Naive B cell (primary cell): Measurements from ENCODE around the gene DYNC1H1. TPM values are rescaled to one million over a fixed set of nuclear protein-coding genes. Genes with fewer than 3 reads are reported as not detected.
"Not testable (repeated sequence)": the region's sequence is repeated elsewhere in the genome, so short reads cannot be mapped to it uniquely, and the experiment has no call there.

ENCODE experiments used
- ATAC-seq, 2 donors: fragments of 150-1000 bp; cut with Tn5 transposase; 2 replicates each; pipeline ENCODE4 v1.10.0; 2021; ENCODE audit warnings: low read depth in 2 of 2, mild to moderate bottlenecking in 2 of 2, moderate library complexity in 2 of 2
- DNase-seq: peaks from one replicate; pipeline ENCODE4 v3.0.0; 2022
- H3K27ac Mint-ChIP-seq, 6 donors: one replicate each; pipeline ENCODE4 v1.8.0; 2020 to 2022; ENCODE audit warnings: mild to moderate bottlenecking in 6 of 6, mixed read lengths in 6 of 6, moderate library complexity in 5 of 6, inconsistent platforms in 2 of 6
- H3K27me3 Mint-ChIP-seq, 3 donors: one replicate each; pipeline ENCODE4 v1.8.0; 2021 to 2022; ENCODE audit warnings: mixed read lengths in 3 of 3, mild to moderate bottlenecking in 1 of 3
- H3K36me3 Mint-ChIP-seq, 2 donors: one replicate each; pipeline ENCODE4 v1.8.0; 2020 to 2022; ENCODE audit warnings: mixed read lengths in 2 of 2, inconsistent platforms in 1 of 2, mild to moderate bottlenecking in 1 of 2
- H3K4me1 Mint-ChIP-seq, 3 donors: one replicate each; pipeline ENCODE4 v1.8.0; 2020 to 2022; ENCODE audit warnings: mixed read lengths in 3 of 3, inconsistent platforms in 1 of 3, mild to moderate bottlenecking in 1 of 3, moderate library complexity in 1 of 3
- H3K4me3 Mint-ChIP-seq, 8 donors: one replicate each; pipeline ENCODE4 v1.8.0; 2020 to 2022; ENCODE audit warnings: mild to moderate bottlenecking in 8 of 8, mixed read lengths in 8 of 8, moderate library complexity in 8 of 8, inconsistent platforms in 2 of 8
- H3K9me3 Mint-ChIP-seq, 7 donors: one replicate each; pipeline ENCODE4 v1.8.0; 2020 to 2022; ENCODE audit warnings: mixed read lengths in 7 of 7, mild to moderate bottlenecking in 5 of 7, inconsistent platforms in 2 of 7, moderate library complexity in 1 of 7
- polyA plus RNA-seq, 6 donors: library from polyadenylated mRNA; unstranded; fragments of 300-500 nt; fragmentation: Illumina TruSeq; gene quantifications; one replicate each; pipeline ENCODE4 v1.2.3, GENCODE V29; 2021; ENCODE audit warnings: low read depth in 6 of 6

Gene DYNC1H1
- polyA plus RNA-seq, 6 donors from 2014 or later, result 7.4 to 40.9 (median 27.7) TPM

DNA sequence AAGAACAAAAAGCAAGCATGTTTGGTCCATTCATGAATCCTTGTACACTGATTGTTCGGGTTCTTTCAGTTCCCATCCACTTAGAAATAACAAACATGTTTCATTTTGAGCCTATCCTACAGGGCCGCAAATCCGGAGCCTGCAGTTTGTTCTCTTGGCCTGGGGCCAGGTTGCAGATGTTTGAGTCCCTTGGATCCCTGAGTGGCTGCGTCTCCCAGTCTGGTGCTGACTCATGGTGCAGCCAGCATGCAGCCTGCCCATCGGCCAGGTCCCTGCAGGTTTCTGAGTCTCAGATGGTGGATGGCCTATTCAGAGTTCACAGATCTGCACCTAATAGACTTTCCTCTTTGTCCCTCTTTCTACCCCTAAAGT is 1.9 kb upstream of the DYNC1H1 start:
- Mint-ChIP-seq H3K4me3 (no peak overlapping the region), H3K27ac (no peak overlapping the region)

DNA sequence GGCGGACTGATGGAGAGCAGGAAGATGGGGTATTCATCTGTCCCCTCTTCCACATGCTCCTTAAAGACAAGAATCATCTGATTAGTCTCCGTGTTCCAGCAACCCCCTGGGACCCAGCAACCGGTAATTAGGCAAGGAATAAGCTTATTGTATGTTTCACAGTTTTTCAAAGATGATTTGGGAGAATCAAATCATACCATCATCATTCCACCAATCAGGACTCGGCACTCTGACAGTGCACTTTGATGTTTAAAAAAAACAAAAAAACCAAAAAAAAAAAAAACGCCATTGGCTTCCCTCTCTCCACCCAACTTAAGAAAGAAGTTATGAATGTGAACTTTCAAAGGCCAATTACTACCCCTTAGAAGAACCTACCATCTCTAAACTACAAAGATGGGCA is 1.3 kb upstream of the DYNC1H1 start:
- Mint-ChIP-seq H3K4me3 (no peak overlapping the region), H3K27ac (no peak overlapping the region), H3K9me3 (no peaks in the 10 kb centered on the region), H3K4me1 (peaks cover 17 to 39% (median 30%) of the 10 kb centered on the region in 3 donors), H3K36me3 (no peaks in the 10 kb centered on the region), H3K27me3 (peaks cover 0 to 5% (median 0%) of the 10 kb centered on the region in 3 donors)
- no peak for ATAC-seq
- DNase-seq, result no peak

More for the DNA sequence above, 1.9 kb upstream of the DYNC1H1 start:
- Mint-ChIP-seq H3K4me1 (peaks cover 14 to 33% (median 26%) of the 10 kb centered on the region in 3 donors), H3K9me3 (no peaks in the 10 kb centered on the region), H3K36me3 (no peaks in the 10 kb centered on the region), H3K27me3 (peaks cover 0 to 5% (median 0%) of the 10 kb centered on the region in 3 donors)
- ATAC-seq, result no peak
- no peak for DNase-seq

DNA sequence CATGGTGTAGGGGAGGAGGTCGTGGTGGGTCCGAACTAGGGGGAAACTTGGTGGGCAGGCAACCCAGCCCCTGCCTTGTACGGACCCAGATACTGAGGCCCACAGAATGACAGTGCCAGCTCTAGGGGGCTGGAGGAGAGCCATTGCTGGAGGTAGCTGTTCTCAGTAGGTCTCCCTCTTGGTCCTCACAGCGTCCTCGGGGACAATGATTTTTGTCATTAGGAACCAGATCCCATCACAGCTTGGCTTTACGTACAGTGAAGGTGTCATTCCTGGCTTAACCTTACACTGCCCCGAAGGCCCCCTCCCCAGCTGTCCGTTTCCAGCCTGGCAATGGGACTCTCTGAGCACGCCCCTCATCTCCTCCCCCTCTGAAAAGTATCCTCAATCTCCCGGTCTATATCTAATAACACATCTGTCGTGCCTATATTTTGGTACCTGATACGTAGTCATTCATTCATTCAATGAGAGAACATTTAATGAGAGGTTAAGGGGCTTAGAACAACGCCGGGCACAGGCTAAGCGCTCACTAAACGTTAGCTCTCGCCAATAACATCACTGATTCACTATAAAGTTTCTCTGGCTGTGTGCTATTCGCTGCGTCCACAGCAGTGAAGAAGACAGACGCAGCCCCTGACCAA is 597 bp upstream of the DYNC1H1 start:
- ATAC-seq, result no peak
- Mint-ChIP-seq H3K4me3 (peak overlapping the region; percentile 22 to 89 (median 62)), H3K4me1 (peaks cover 19 to 40% (median 34%) of the 10 kb centered on the region in 3 donors), H3K27ac (peak overlapping the region in 5 of 6 donors; percentile 47 to 93 (median 88)), H3K27me3 (peaks cover 0 to 5% (median 0%) of the 10 kb centered on the region in 3 donors), H3K9me3 (no peaks in the 10 kb centered on the region), H3K36me3 (no peaks in the 10 kb centered on the region)
- DNase-seq, result no peak

DNA sequence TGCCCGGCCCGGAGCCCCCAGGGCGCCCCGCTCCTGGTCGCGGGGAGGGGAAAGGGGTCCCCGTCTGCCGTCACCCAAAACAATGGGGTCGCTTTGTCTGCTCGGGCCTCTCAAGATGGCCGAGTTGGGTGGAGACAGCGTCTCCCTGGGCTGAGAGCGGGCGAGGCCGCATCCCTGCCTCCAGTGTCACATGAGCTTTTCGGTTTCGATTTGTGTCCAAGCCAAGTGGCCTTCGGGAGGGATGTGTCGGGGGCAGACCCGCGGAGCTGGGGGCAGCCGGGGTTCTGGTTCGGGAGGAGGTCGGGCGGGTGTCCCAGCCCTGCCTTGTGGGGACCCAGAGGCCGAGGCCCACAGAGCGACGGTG is 790 bp downstream of the DYNC1H1 start:
- ATAC-seq (peak; percentile 30 to 39), DNase-seq (peak; percentile 60)
- H3K9me3 Mint-ChIP-seq, result no peaks in the 10 kb centered on the region
- H3K36me3 Mint-ChIP-seq, result no peaks in the 10 kb centered on the region
- H3K4me1 Mint-ChIP-seq, result peaks cover 25 to 50% (median 35%) of the 10 kb centered on the region in 3 donors
- peak overlapping the region in 5 of 6 donors; percentile 86 to 95 (median 91) for H3K27ac Mint-ChIP-seq
- H3K4me3 Mint-ChIP-seq, result peak overlapping the region; percentile 85 to 95 (median 90)
- H3K27me3 Mint-ChIP-seq, result peaks cover 0 to 5% (median 0%) of the 10 kb centered on the region in 3 donors

DNA sequence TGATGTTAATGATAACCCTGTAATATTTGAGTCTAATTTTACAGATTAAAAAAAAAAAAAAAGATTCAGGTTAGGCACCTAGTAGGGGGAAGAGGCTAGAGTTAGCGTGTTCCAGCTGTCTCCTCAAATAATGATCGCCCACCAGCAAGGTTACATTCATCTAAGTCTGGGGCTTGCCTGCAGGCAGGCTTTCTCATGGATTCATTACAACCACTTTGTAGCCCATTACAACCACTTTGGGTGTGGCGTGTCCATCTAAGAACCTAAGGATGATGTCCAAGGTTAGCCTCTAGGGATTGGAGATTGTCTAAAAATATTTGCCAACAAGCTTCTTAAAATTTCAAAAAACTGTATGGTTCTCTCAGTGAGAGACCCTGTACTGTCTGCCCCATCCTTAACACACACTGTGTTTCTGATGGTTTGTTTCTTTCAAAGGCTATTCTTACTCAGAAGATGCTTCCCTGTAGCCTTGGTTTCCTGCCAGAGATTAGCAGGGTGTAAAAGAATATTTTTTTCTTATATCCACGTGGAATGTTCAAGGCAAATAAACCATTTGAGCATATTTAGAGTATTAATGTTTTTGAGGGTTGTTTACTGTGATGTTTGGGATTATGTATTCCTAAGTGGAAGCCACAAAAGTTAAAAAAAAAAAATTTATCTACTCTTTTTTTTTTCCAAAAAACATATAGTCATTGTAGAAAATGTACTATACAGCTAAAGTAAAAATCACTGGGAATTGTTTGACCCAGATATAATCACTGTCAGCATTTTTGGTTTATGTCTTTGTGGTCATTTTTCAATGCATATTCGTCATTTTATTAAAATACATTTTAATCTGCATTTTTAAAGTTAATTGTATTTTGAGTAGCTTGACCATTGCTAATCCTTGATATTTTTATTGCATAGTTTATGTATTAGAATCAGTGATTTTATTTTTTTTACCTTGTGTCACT is 1.7 kb downstream of the DYNC1H1 start:
- ATAC-seq (no peak), DNase-seq (no peak)
- peak overlapping the region in 5 of 6 donors; percentile 86 to 95 (median 91) for H3K27ac Mint-ChIP-seq
- H3K9me3 Mint-ChIP-seq, result no peaks in the 10 kb centered on the region
- H3K4me3 Mint-ChIP-seq, result peak overlapping the region; percentile 85 to 95 (median 90)
- peaks cover 24 to 47% (median 28%) of the 10 kb centered on the region in 3 donors for H3K4me1 Mint-ChIP-seq
- no peaks in the 10 kb centered on the region for H3K36me3 Mint-ChIP-seq
- H3K27me3 Mint-ChIP-seq, result no peaks in the 10 kb centered on the region

DNA sequence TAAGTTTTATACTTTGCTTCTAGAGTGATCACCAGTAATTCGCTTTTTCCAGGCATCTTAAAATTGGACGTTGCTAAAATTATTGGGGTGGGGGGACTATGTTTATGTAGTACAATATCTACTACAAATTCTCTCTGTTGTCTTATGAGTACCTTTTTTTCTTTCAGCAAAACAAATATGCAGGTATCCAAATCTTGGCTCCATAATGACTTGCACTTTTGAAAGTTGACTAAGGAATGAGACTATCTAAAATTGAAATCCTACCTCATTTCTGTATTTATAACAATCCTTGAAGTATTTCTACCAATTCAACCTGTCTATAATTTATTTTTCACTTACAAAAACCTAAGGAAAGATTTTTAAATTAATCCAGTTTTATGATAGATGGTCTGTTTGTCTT is 2.4 kb downstream of the DYNC1H1 start:
- Mint-ChIP-seq H3K27me3 (no peaks in the 10 kb centered on the region), H3K36me3 (no peaks in the 10 kb centered on the region), H3K9me3 (no peaks in the 10 kb centered on the region), H3K4me3 (peak overlapping the region in 4 of 8 donors; percentile 50 to 89 (median 61)), H3K27ac (no peak overlapping the region), H3K4me1 (peaks cover 21 to 44% (median 26%) of the 10 kb centered on the region in 3 donors)
- ATAC-seq (no peak), DNase-seq (no peak)

DNA sequence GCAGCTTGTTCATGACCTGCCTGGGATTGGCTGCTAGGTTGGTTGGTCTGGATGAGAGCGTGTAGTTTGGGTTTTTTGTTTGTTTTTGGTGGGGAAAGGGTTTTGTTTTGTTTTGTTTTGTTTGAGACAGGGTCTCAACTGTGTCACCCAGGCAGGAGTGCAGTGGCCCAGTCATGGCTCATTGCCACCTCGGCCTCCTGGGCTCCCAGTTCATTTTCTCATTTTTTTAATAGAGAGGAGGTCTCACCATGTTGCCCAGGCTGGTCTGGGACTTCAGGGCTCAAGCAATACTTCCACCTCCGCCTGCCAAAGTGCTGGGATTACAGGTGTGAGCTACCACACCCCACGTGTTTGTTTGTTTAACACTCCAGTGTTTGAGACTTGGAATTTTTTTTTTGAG is 3.8 kb downstream of the DYNC1H1 start:
- Mint-ChIP-seq H3K27ac (peak overlapping the region in 2 of 6 donors; percentile 4 to 23), H3K27me3 (no peaks in the 10 kb centered on the region), H3K4me3 (peak overlapping the region in 1 of 8 donors; percentile 56), H3K4me1 (peaks cover 26 to 52% (median 35%) of the 10 kb centered on the region in 3 donors), H3K36me3 (no peaks in the 10 kb centered on the region), H3K9me3 (no peaks in the 10 kb centered on the region)
- DNase-seq, result no peak
- no peak for ATAC-seq

DNA sequence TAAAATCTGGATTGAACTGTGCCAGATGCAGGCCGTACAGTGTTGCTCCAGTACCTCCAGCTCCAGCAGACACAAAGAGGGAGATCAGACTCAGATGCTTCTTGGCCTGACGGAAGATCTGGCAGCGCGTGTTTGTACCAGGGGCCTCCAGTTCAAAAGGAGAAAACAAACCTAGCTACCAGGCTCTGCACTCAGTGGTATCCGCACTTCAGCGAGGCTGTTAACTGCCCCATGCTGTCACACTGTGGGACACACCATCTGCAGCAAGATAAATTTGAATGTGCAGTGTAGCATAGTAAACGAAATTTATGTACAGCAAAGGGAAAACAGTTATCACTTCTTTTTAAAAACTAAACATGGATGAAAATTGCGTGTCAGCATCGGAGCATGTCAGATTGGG is 5.1 kb downstream of the DYNC1H1 start:
- Mint-ChIP-seq H3K36me3 (no peaks in the 10 kb centered on the region), H3K27me3 (no peaks in the 10 kb centered on the region), H3K27ac (peak overlapping the region in 5 of 6 donors; percentile 64 to 88 (median 86)), H3K9me3 (no peaks in the 10 kb centered on the region), H3K4me1 (peaks cover 23 to 45% (median 29%) of the 10 kb centered on the region in 3 donors), H3K4me3 (peak overlapping the region in 1 of 8 donors; percentile 24)
- ATAC-seq (peak in 1 of 2 donors; percentile 33), DNase-seq (no peak)

DNA sequence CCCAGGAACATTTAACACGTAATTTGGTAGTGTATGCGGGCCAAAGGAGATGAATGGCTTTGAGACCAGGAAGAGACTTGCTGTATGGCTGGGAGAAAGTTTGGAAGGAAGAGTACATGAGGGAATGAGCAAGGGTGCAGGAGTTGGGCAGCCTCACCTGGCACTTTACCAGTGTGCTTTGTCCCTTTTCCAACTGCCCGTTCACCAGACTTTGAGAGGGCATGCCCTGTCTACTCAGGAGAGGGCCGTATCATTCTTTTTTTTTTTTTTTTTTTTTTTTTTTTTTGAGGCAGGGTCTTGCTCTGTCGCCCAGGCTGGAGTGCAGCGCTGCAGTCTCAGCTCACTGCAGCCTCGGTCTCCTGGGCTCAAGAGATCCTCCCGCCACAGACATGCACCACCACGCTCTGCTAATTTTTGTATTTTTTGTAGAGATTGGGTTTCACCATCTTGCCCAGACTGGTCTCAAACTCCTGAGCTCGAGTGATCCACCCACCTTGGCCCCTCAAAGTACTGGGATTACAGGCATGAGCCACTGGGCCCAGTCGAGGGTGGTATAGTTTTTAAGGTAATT is 6.5 kb downstream of the DYNC1H1 start:
- Mint-ChIP-seq H3K9me3 (no peaks in the 10 kb centered on the region), H3K27ac (peak overlapping the region in 2 of 6 donors; percentile 27 to 80), H3K36me3 (no peaks in the 10 kb centered on the region), H3K27me3 (no peaks in the 10 kb centered on the region), H3K4me1 (peaks cover 23 to 40% (median 37%) of the 10 kb centered on the region in 3 donors), H3K4me3 (peak overlapping the region in 1 of 8 donors; percentile 41)
- ATAC-seq (peak in 1 of 2 donors; percentile 45), DNase-seq (no peak)

DNA sequence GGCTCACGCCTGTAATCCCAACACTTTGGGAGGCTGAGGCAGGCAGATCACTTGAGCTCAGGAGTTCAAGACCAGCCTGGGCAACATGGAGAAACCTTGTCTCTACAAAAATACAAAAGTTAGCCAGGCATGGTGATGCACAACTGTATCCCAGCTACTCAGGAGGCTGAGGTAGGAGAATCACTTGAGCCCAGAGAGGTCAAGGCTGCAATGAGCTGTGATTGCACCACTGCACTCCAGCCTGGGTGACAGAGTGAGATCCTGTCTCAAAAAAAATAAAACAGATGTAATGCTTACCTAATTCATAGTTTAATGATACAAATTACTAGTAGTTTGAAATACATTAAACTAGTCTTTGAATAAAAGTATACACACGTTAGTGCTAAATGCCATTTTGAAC is 7.1 kb downstream of the DYNC1H1 start:
- not testable (repeated sequence) for ATAC-seq, H3K36me3 Mint-ChIP-seq, H3K27ac Mint-ChIP-seq, H3K4me3 Mint-ChIP-seq, DNase-seq, H3K27me3 Mint-ChIP-seq, H3K9me3 Mint-ChIP-seq
- H3K4me1 Mint-ChIP-seq, result peaks cover 23 to 38% (median 37%) of the 10 kb centered on the region in 3 donors

DNA sequence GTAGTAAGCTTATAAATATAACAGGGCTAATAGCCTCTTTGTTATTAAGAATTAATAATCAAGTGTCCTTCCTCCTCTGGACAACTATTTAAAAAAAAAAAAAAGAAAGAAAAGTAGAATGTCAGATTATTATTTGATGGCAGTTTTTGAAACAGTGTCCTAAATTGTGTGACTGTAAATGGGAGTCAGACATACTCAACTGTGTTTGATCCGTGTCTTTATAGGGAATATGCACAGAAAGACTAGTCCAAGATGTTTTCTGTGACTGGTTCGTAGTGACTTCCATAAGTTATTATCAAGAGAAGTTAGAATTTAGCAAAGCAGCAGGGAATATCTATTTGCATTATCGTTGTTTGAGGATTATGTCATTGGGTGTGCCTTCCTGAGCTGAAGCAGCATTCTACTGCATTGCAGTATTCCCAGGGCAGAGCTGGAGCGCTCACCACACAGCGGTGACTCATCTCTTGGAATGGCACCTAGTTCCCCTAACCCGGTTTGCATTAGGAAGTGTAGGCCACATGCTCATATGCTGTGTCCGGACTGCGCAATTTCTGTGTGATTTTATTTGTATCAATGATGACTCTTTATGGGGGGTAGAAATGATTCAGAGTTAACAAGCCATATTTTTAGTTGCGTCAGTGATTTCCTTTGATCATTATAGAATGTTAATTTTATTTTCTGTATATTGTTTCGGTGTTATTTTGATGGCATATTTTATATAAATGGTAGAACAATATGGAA is 7.9 kb downstream of the DYNC1H1 start:
- H3K9me3 Mint-ChIP-seq, result no peaks in the 10 kb centered on the region
- H3K27me3 Mint-ChIP-seq, result no peaks in the 10 kb centered on the region
- DNase-seq (no peak), ATAC-seq (no peak)
- peaks cover 23 to 37% (median 33%) of the 10 kb centered on the region in 3 donors for H3K4me1 Mint-ChIP-seq
- H3K36me3 Mint-ChIP-seq, result no peaks in the 10 kb centered on the region
- H3K4me3 Mint-ChIP-seq, result peak overlapping the region in 1 of 8 donors; percentile 50
- no peak overlapping the region for H3K27ac Mint-ChIP-seq

DNA sequence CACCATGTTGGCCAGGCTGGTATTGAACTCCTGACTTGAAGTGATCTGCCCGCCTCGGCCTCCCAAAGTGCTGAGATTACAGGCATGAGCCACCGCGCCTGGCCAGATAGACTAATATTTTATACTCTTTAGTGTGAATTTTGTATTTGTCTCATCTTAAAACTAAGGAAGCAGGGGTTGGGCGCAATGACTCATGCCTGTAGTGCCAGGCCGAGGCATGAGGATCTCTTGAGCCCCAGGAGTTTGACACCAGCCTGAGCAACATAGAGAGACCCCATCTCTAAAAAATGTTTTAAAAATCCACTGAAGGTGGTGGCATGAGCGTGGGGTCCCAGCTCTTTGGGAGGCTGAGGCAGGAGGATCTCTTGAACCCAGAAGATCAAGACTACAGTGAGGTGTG is 9.0 kb downstream of the DYNC1H1 start:
- H3K27ac Mint-ChIP-seq, result no peak overlapping the region
- peaks cover 19 to 30% (median 26%) of the 10 kb centered on the region in 3 donors for H3K4me1 Mint-ChIP-seq
- no peaks in the 10 kb centered on the region for H3K9me3 Mint-ChIP-seq
- no peaks in the 10 kb centered on the region for H3K36me3 Mint-ChIP-seq
- ATAC-seq, result no peak
- H3K4me3 Mint-ChIP-seq, result no peak overlapping the region
- no peaks in the 10 kb centered on the region for H3K27me3 Mint-ChIP-seq
- no peak for DNase-seq

DNA sequence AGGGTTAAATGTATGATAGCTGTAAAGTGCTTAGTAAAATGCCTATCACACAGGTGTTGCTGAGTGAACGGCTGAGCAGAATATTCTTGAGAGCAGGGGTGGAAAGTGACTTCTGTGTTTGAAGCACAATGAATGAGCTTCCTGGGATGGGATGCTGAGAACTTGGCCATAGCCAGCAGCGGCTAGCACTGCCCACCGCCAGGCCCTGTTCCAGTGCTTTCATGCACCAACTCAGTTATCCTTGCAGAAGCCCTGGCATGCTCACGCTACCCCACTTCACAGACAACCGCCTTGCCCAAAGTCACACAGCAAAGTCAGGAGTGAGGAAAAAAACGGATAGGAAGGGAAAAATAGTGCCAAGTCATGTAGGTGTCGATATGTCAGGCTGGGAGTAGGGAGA is 10.9 kb downstream of the DYNC1H1 start:
- no peak overlapping the region for H3K27ac Mint-ChIP-seq
- H3K36me3 Mint-ChIP-seq, result peaks cover 0 to 10% of the 10 kb centered on the region in 2 donors
- no peaks in the 10 kb centered on the region for H3K27me3 Mint-ChIP-seq
- no peak for ATAC-seq
- peaks cover 10 to 19% (median 15%) of the 10 kb centered on the region in 3 donors for H3K4me1 Mint-ChIP-seq
- no peaks in the 10 kb centered on the region for H3K9me3 Mint-ChIP-seq
- H3K4me3 Mint-ChIP-seq, result no peak overlapping the region
- no peak for DNase-seq
